Brain pericyte (primary cell): ENCODE measurements around the gene LRBA.
"Not testable (repeated sequence)": the region's sequence is repeated elsewhere in the genome, so short reads cannot be mapped to it uniquely, and the experiment has no call there.

Experiments
- DNase-seq: peaks from one replicate; pipeline ENCODE4 v3.0.0-alpha.2; 2012; ENCODE audit warnings: low read depth, low spot score

LRBA gene

GRCh38 chr4:151014521-151015458 lies at the start of gene LRBA:
Gene LRBA, minus strand, starts transcription at chr4:151015284. Its CDS starts 642 bp downstream, at chr4:151014642.
- no peak for DNase-seq

GRCh38 chr4:151063143-151063542 lies 48.1 kb upstream of the LRBA start:
- not testable (repeated sequence) for DNase-seq

- no peak for DNase-seq
Measured at GRCh38 chr4:151055539-151055938, 40.5 kb upstream of the LRBA start.

GRCh38 chr4:151052785-151053184 lies 37.7 kb upstream of the LRBA start:
- DNase-seq, result no peak

GRCh38 chr4:151049430-151049884 lies 34.4 kb upstream of the LRBA start:
- DNase-seq, result no peak

- DNase-seq, result no peak
Measured at GRCh38 chr4:151048913-151049312, 33.8 kb upstream of the LRBA start.

- no peak for DNase-seq
Measured at GRCh38 chr4:151046609-151047008, 31.5 kb upstream of the LRBA start.

- DNase-seq, result no peak
Measured at GRCh38 chr4:151045907-151046306, 30.8 kb upstream of the LRBA start.

- DNase-seq, result no peak
Measured at GRCh38 chr4:151043803-151044515, 28.9 kb upstream of the LRBA start.

GRCh38 chr4:151039733-151040132 lies 24.6 kb upstream of the LRBA start:
- no peak for DNase-seq

GRCh38 chr4:151038452-151039157 lies 23.5 kb upstream of the LRBA start:
- no peak for DNase-seq

- DNase-seq, result no peak
Measured at GRCh38 chr4:151035911-151036310, 20.8 kb upstream of the LRBA start.

- no peak for DNase-seq
Measured at GRCh38 chr4:151035328-151035727, 20.2 kb upstream of the LRBA start.

- DNase-seq, result no peak
Measured at GRCh38 chr4:151034829-151035228, 19.7 kb upstream of the LRBA start.

- DNase-seq, result no peak
Measured at GRCh38 chr4:151031831-151032605, 16.9 kb upstream of the LRBA start.

- DNase-seq, result no peak
Measured at GRCh38 chr4:151029537-151029936, 14.5 kb upstream of the LRBA start.

GRCh38 chr4:151029006-151029405 lies 13.9 kb upstream of the LRBA start:
- not testable (repeated sequence) for DNase-seq

- no peak for DNase-seq
Measured at GRCh38 chr4:151025759-151026158, 10.7 kb upstream of the LRBA start.

GRCh38 chr4:151022586-151022985 lies 7.5 kb upstream of the LRBA start:
- no peak for DNase-seq

GRCh38 chr4:151021637-151022334 lies 6.7 kb upstream of the LRBA start:
- DNase-seq, result no peak
